Peyer's patch (tissue), 4 donors: ENCODE results near the gene KDM5C. TPM values are rescaled to one million over a fixed set of nuclear protein-coding genes. Genes with fewer than 3 reads are reported as not detected.

Experiments
- DNase-seq, 3 donors: peaks; one replicate each; pipeline ENCODE4 v3.0.0-alpha.2; 2017 to 2019
- H3K27ac ChIP-seq, 4 donors: fragments of 200-600 bp; sonication (generic); one replicate each; pipeline ENCODE4 v1.5.1; 2016 to 2019
- H3K27me3 ChIP-seq, 2 donors: fragments of 200-600 bp; sonication (generic); one replicate each; pipeline ENCODE4 v1.5.1; 2019
- H3K36me3 ChIP-seq, 3 donors: fragments of 200-600 bp; sonication (generic); one replicate each; pipeline ENCODE4 v1.5.1; 2016 to 2019
- H3K4me1 ChIP-seq, 4 donors: fragments of 200-600 bp; sonication (generic); one replicate each; pipeline ENCODE4 v1.5.1; 2016 to 2019
- H3K4me3 ChIP-seq, 4 donors: fragments of 200-600 bp; sonication (generic); 1 replicate in 3 of 4; 2 replicates in 1 of 4; pipeline ENCODE4 v1.5.1; 2016 to 2019; ENCODE audit warnings: mild to moderate bottlenecking in 1 of 4
- H3K9me3 ChIP-seq, 4 donors: fragments of 200-600 bp; sonication (generic); one replicate each; pipeline ENCODE4 v1.5.1; 2016 to 2019; ENCODE audit warnings: mild to moderate bottlenecking in 1 of 4
- POLR2A ChIP-seq, 2 donors: fragments of 450-650 bp; IDR thresholded peaks; one replicate each; pipeline ENCODE4 v1.5.1; 2017; ENCODE audit warnings: antibody characterized with exemption in 2 of 2, mild to moderate bottlenecking in 2 of 2, moderate library complexity in 2 of 2
- total RNA-seq, 4 donors: library from RNA; depleted of rRNA; stranded (reverse); fragments of >200 nt; gene quantifications; one replicate each; pipeline ENCODE4 v1.1.0, GENCODE V29; 2016
- TF ChIP-seq, protein P1 (sequence below), 6 experiments: fragments of 450-650 bp in 4 of 6; fragments of 200-600 bp in 2 of 6; sonication (generic) in 1 of 6; IDR thresholded peaks; one replicate each; pipeline ENCODE4 v1.5.1; 2017 to 2019; ENCODE audit warnings: antibody characterized with exemption in 6 of 6, mild to moderate bottlenecking in 3 of 6, moderate library complexity in 1 of 6

Gene KDM5C
- total RNA-seq, 4 donors from 2014 or later, result 77.4 to 176 (median 137) TPM

DNA sequence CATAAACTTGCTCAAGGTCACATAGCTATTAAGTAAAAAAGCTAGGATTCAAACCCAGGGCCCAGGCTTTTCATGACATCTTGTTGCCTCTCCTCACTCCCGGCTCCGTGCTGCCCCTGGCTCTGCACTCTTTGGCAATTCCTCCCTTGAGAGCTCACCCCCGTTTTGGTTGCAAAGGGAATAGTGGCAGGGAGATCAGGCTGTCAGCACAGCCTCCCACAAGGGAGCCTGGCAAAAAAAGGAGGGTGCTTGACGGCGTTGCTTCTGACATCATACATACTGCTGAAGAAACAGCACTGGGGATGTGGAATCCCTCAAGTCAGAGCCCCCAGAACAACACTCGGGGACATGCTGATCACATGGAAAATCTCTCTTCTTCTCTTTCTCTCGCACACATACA, 35.8 kb upstream of the KDM5C start:
- TF ChIP-seq, protein P1, sequence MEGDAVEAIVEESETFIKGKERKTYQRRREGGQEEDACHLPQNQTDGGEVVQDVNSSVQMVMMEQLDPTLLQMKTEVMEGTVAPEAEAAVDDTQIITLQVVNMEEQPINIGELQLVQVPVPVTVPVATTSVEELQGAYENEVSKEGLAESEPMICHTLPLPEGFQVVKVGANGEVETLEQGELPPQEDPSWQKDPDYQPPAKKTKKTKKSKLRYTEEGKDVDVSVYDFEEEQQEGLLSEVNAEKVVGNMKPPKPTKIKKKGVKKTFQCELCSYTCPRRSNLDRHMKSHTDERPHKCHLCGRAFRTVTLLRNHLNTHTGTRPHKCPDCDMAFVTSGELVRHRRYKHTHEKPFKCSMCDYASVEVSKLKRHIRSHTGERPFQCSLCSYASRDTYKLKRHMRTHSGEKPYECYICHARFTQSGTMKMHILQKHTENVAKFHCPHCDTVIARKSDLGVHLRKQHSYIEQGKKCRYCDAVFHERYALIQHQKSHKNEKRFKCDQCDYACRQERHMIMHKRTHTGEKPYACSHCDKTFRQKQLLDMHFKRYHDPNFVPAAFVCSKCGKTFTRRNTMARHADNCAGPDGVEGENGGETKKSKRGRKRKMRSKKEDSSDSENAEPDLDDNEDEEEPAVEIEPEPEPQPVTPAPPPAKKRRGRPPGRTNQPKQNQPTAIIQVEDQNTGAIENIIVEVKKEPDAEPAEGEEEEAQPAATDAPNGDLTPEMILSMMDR (IDR thresholded peaks at IDR 0.05), result no peak
- no peak for TF ChIP-seq POLR2A (IDR thresholded peaks at IDR 0.05)
- Histone ChIP-seq H3K4me3 (no peak overlapping the region), H3K27me3 (no peaks in the 10 kb centered on the region), H3K27ac (no peak overlapping the region), H3K36me3 (no peaks in the 10 kb centered on the region), H3K4me1 (no peaks in the 10 kb centered on the region), H3K9me3 (no peaks in the 10 kb centered on the region)
- DNase-seq, result no peak

DNA sequence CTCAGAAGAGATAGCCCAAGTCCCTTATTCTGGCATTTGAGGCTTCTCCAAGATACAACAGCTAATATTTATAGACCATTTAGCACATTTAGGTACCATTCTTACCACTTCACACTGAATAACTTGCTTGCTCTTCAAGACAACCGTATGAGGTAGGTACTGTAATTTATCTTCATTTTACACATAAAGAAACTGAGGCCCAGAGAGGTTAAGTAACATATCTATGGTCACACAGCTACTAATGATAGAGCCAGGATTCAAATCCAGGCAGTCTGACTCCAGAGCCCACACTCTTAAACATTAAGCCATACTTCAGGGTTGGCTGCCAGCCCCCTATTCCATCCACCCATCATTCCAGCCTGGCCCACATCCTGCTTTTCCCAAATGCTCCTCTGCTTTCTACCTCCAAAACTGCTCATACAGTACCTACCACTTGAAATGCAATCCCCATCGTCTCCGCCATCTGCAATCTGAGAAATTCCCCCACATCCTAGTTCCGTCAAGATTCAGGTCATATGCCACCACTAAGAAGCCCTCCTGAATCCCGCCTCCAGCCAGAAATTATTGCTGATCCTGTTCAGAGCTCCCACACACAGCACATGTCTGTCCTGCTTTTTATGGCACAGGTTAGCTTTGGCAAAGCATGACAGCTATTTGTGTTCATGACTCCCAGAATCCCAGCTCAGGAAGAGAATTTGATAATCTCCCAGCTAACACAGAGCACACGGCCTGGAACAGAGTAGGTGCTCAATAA, 32.8 kb upstream of the KDM5C start:
- H3K27ac ChIP-seq, result no peak overlapping the region
- no peak overlapping the region for H3K4me3 ChIP-seq
- H3K4me1 ChIP-seq, result no peaks in the 10 kb centered on the region
- H3K27me3 ChIP-seq, result no peaks in the 10 kb centered on the region
- DNase-seq, result no peak
- TF ChIP-seq, protein P1 (IDR thresholded peaks at IDR 0.05), result no peak
- no peak for TF ChIP-seq POLR2A (IDR thresholded peaks at IDR 0.05)
- H3K9me3 ChIP-seq, result no peaks in the 10 kb centered on the region
- H3K36me3 ChIP-seq, result peaks cover 0 to 5% (median 0%) of the 10 kb centered on the region in 3 donors

DNA sequence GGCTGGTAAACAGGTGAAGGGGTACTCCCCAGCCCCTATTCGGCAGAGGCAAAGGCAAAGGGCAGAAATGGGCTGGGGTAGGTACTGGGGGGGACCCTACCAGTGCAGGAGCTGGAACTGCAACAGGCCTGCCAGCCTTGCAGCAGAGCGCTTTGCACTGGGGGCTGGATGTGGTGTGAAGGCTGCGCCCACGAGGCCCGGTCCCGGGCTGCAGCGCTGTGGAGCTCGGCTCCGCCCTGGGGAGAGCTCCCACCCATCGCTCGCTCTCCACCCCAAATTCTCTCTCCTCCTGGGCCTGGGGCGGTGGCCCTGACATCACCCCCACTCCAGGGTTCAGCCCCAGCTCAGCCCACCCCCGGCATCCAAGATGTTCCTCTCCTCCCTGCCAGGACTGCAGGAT, 32.2 kb upstream of the KDM5C start:
- Histone ChIP-seq H3K27me3 (no peaks in the 10 kb centered on the region), H3K4me1 (no peaks in the 10 kb centered on the region), H3K36me3 (peaks cover 0 to 5% (median 0%) of the 10 kb centered on the region in 3 donors), H3K4me3 (no peak overlapping the region), H3K27ac (no peak overlapping the region), H3K9me3 (no peaks in the 10 kb centered on the region)
- no peak for DNase-seq
- no peak for TF ChIP-seq POLR2A (IDR thresholded peaks at IDR 0.05)
- TF ChIP-seq, protein P1 (IDR thresholded peaks at IDR 0.05), result no peak

DNA sequence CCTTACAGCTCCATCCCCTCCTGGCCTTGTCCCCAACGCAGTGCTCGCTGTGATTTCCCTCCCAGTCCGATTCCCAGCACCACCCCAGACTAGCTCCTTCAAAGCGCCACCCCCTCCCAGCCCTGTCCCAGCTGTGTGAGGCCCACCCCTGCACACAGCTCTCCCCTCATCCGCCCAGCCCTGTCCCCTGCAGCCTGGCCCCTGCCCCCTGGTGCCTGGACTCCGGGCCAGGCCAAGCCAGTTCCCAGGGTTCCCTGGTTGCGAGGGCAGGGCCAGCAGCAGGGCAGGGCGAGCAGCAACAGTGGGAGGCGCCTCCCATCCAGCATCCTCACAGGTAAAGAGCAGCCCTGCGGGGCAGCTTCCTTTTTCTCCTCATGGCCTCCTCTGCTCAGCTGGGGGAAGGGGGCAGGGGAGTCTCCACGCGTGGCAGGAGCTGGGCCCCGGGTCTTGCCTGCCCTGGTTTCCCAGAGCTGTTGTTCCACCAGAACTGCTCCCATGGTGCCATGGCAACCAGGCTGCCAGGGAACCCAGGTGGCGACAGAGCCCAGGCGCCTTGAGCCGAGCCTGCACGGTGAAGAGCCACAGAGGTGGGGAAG, 31.5 kb upstream of the KDM5C start:
- no peak overlapping the region for H3K27ac ChIP-seq
- H3K4me3 ChIP-seq, result no peak overlapping the region
- DNase-seq, result no peak
- no peak for TF ChIP-seq POLR2A (IDR thresholded peaks at IDR 0.05)
- TF ChIP-seq, protein P1 (IDR thresholded peaks at IDR 0.05), result no peak
- peaks cover 0 to 5% (median 0%) of the 10 kb centered on the region in 3 donors for H3K36me3 ChIP-seq
- no peaks in the 10 kb centered on the region for H3K27me3 ChIP-seq
- no peaks in the 10 kb centered on the region for H3K9me3 ChIP-seq
- H3K4me1 ChIP-seq, result no peaks in the 10 kb centered on the region

DNA sequence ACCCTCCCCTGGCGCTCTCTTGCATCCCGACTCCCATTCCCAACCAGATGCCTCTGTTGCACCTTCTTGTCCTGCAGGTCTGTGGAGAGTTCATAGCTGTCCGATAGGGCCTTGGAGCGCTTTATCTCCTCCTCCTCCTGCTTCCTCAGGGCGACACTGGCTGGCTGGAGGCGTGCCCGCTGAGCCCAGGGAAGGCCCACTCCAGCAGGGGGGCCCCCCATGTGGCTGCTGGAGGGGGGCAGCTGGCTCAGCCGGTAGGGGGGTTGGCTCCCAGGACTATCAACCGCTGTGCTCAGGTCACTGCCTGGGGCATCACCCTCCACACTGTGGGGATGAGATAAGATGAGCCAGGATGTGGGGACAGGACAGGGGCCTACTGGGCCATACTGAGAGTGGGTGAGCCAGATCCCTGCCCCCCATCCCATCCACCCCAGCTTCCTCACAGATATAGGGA, 30.8 kb upstream of the KDM5C start:
- TF ChIP-seq, protein P1 (IDR thresholded peaks at IDR 0.05), result no peak
- no peak for TF ChIP-seq POLR2A (IDR thresholded peaks at IDR 0.05)
- no peaks in the 10 kb centered on the region for H3K4me1 ChIP-seq
- peaks cover 0 to 5% (median 0%) of the 10 kb centered on the region in 3 donors for H3K36me3 ChIP-seq
- H3K4me3 ChIP-seq, result no peak overlapping the region
- H3K27me3 ChIP-seq, result no peaks in the 10 kb centered on the region
- H3K9me3 ChIP-seq, result no peaks in the 10 kb centered on the region
- no peak for DNase-seq
- H3K27ac ChIP-seq, result no peak overlapping the region
